HL-60 (cell line): ENCODE measurements around the gene IPP.
A peak's percentile ranks its signal among the peaks of the same experiment; 100 is the strongest.
"Not testable (repeated sequence)": the region's sequence is repeated elsewhere in the genome, so short reads cannot be mapped to it uniquely, and the experiment has no call there.

Source experiments
- DNase-seq, 2 experiments: peaks; one replicate each; pipeline ENCODE4 v3.0.0-alpha.2; 2010 to 2020; ENCODE audit warnings: low read depth in 1 of 2, low spot score in 1 of 2
- H3K27ac ChIP-seq: fragments of 250-450 bp; sonication (Bioruptor Pico); replicated peaks from 2 replicates; pipeline ENCODE4 v1.5.1; 2020; ENCODE audit warnings: mild to moderate bottlenecking, moderate library complexity
- H3K27me3 ChIP-seq: fragments of 250-450 bp; sonication (Bioruptor Pico); 2 replicates; pipeline ENCODE4 v1.5.1; 2021; ENCODE audit warnings: mild to moderate bottlenecking, moderate library complexity; ENCODE audit not compliant: insufficient read depth, poor library complexity, severe bottlenecking
- H3K4me3 ChIP-seq: replicated peaks from 2 replicates; pipeline ENCODE4 v1.5.1; 2011; ENCODE audit warnings: mild to moderate bottlenecking, control low read depth, low read length; ENCODE audit not compliant: insufficient read depth
- CTCF ChIP-seq: IDR thresholded peaks from one replicate; pipeline ENCODE4 v1.5.1; 2011; ENCODE audit warnings: low read length, control low read depth, inconsistent platforms; ENCODE audit not compliant: insufficient read depth
- GABPA ChIP-seq: IDR thresholded peaks from 2 replicates; pipeline ENCODE4 v1.6.1; 2012; ENCODE audit warnings: low read depth
- POLR2AphosphoS5 ChIP-seq: IDR thresholded peaks from 2 replicates; pipeline ENCODE4 v1.6.1; 2012; ENCODE audit warnings: low read depth
- REST ChIP-seq: IDR thresholded peaks from 2 replicates; pipeline ENCODE4 v1.6.1; 2012; ENCODE audit warnings: low read depth; ENCODE audit not compliant: insufficient replicate concordance
- SPI1 ChIP-seq: IDR thresholded peaks from 2 replicates; pipeline ENCODE4 v1.6.1; 2012; ENCODE audit warnings: low read depth, mild to moderate bottlenecking, borderline replicate concordance

The IPP gene

GRCh38 chr1:45694823-45695222 is 55.6 kb downstream of the IPP start:
- no peak for DNase-seq
- TF ChIP-seq REST (no peak), POLR2AphosphoS5 (no peak), GABPA (no peak), SPI1 (no peak), CTCF (no peak)
- H3K4me3 ChIP-seq = no peak overlapping the region
- no peak overlapping the region for H3K27ac ChIP-seq
- H3K27me3 ChIP-seq = no peaks in the 10 kb centered on the region

GRCh38 chr1:45693811-45694210 is 56.6 kb downstream of the IPP start:
- not testable (repeated sequence) for DNase-seq, H3K27me3 ChIP-seq, H3K4me3 ChIP-seq, H3K27ac ChIP-seq

GRCh38 chr1:45687754-45688740 is 62.4 kb downstream of the IPP start, which contains the start of gene TMEM69:
Gene TMEM69 (plus strand): TSS chr1:45688181. CDS start chr1:45691069, 2,888 bp downstream.
- Histone ChIP-seq H3K27ac (peak within 1 kb of the TSS; percentile 100), H3K27me3 (no peaks in the 10 kb centered on the region), H3K4me3 (peak within 1 kb of the TSS; percentile 83)
- TF ChIP-seq POLR2AphosphoS5 = peak; percentile 70; the same call in 1 of the 2 replicates
- TF ChIP-seq REST = peak; percentile 74
- TF ChIP-seq GABPA = peak; percentile 98
- no peak for TF ChIP-seq CTCF
- DNase-seq = peak; percentile 87

GRCh38 chr1:45687014-45687753 is 63.3 kb downstream of the IPP start:
- DNase-seq = peak; percentile 98 to 99
- TF ChIP-seq SPI1 = no peak
- peak; percentile 49; the same call in 1 of the 2 replicates for TF ChIP-seq GABPA
- no peak for TF ChIP-seq CTCF
- TF ChIP-seq POLR2AphosphoS5 = peak; percentile 96
- peak; percentile 65 for TF ChIP-seq REST

More at GRCh38 chr1:45687014-45687753, 63.3 kb downstream of the IPP start:
- H3K4me3 ChIP-seq = peak overlapping the region; percentile 97
- no peaks in the 10 kb centered on the region for H3K27me3 ChIP-seq
- H3K27ac ChIP-seq = peak overlapping the region; percentile 100
